Measurements from ENCODE around the gene CALN1.

CALN1 gene

DNA sequence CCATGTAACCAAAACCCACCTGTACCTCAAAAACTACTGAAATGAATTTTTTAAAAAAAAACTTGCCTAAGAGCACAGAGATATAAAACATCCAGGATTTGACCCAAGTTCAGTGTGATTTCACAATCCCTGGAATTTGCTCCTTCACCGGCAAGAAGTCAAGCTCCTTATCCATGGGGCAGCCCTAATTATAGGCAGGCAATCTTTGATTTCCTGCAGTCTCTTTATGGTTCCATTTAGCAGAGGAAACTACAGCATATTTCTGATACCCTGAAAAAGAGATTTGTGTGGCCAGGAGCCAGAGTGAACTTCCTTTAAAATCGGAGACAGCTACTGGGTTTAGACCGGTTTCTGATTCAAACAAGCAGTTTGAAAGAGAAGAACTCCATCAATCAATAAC is 154.1 kb downstream of the CALN1 start:
- TF ChIP-seq SIN3A (IDR thresholded peaks at IDR 0.05; ENCODE audit: borderline replicate concordance, insufficient read depth, low read length) = no peak
- TF ChIP-seq, protein P1, sequence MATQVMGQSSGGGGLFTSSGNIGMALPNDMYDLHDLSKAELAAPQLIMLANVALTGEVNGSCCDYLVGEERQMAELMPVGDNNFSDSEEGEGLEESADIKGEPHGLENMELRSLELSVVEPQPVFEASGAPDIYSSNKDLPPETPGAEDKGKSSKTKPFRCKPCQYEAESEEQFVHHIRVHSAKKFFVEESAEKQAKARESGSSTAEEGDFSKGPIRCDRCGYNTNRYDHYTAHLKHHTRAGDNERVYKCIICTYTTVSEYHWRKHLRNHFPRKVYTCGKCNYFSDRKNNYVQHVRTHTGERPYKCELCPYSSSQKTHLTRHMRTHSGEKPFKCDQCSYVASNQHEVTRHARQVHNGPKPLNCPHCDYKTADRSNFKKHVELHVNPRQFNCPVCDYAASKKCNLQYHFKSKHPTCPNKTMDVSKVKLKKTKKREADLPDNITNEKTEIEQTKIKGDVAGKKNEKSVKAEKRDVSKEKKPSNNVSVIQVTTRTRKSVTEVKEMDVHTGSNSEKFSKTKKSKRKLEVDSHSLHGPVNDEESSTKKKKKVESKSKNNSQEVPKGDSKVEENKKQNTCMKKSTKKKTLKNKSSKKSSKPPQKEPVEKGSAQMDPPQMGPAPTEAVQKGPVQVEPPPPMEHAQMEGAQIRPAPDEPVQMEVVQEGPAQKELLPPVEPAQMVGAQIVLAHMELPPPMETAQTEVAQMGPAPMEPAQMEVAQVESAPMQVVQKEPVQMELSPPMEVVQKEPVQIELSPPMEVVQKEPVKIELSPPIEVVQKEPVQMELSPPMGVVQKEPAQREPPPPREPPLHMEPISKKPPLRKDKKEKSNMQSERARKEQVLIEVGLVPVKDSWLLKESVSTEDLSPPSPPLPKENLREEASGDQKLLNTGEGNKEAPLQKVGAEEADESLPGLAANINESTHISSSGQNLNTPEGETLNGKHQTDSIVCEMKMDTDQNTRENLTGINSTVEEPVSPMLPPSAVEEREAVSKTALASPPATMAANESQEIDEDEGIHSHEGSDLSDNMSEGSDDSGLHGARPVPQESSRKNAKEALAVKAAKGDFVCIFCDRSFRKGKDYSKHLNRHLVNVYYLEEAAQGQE (IDR thresholded peaks at IDR 0.05; ENCODE audit: insufficient read depth in 1 of 2, low read depth in 2 of 2, low read length in 2 of 2) = no peak
- TF ChIP-seq FOXP2 (optimal IDR thresholded peaks at IDR 0.05; ENCODE audit: borderline replicate concordance, extremely low read depth, extremely low read length, insufficient read depth) = no peak

DNA sequence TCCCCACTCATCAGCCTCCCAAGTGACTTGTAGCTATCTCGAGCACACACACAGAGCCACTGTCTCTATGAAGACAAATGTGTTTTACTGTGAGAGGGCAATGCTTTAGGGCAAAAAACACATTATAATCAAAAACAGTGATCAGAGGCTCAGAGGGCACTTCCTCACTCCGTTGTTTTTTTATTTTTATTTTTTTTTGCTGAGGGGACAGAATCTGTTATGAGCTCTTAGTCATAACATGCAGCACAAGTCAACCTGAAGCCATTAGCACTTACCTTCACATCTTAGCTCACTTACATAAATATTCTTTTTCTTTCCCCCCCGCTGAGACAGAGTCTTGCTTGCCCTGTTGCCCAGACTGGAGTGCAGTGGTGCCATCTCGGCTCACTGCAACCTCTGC is 157.7 kb downstream of the CALN1 start:
- TF ChIP-seq POLR2AphosphoS5 (IDR thresholded peaks at IDR 0.05; ENCODE audit: low read depth, low read length) (no peak), SIN3A (IDR thresholded peaks at IDR 0.05; ENCODE audit: borderline replicate concordance, insufficient read depth, low read length) (no peak), FOXP2 (optimal IDR thresholded peaks at IDR 0.05; ENCODE audit: borderline replicate concordance, extremely low read depth, extremely low read length, insufficient read depth) (no peak), TAF1 (IDR thresholded peaks at IDR 0.05; ENCODE audit: borderline replicate concordance, insufficient read depth, low read length) (no peak)
- TF ChIP-seq, protein P1 (IDR thresholded peaks at IDR 0.05; ENCODE audit: insufficient read depth in 1 of 2, low read depth in 2 of 2, low read length in 2 of 2) = no peak

DNA sequence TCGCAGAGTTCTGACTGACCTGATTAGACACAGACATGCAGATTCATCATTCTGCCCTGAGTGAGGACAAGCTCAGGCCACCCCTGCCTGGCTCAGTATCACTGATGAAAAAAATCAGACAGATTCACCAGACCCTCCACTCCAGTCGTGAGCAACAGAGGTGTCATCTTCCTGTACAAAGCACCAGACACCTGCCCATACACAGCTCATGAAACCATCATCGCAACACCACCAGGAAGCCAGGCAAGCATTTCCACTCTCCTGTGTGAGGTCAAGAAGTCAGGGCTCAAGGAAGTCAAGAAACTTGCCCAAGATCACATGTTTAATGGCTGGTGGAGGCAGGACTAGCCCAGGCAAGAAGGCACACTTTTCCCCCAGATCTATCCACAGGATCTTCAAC is 163.0 kb downstream of the CALN1 start:
- TF ChIP-seq TAF1 (IDR thresholded peaks at IDR 0.05; ENCODE audit: borderline replicate concordance, insufficient read depth, low read length) = no peak
- no peak for TF ChIP-seq FOXP2 (optimal IDR thresholded peaks at IDR 0.05; ENCODE audit: borderline replicate concordance, extremely low read depth, extremely low read length, insufficient read depth)

DNA sequence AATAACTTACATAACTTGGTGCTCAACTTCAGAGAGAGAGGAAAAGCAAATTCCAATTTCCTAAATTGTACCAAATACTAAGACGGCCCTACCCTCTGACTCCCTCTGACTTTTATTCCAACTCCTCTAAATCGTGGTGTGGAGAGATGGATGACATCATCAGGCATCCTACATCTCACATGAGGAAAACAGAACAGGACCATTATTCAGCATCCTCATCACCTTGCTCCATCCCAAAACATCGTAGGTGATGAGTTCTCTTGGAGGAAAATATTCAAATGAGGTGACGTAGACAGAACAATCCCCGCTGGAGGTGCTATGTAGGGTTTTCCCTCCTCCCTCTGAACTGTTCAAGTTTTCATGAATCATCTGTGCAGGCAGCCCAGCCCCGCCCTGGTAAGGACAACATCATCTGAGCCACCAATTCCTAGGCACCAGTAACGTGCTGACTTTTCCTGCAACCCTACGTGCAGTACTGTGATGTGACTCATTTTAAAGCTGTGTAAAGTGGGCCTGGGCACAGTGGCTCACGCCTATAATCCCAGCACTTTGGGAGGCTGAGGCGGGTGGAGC is 167.2 kb downstream of the CALN1 start:
- no peak for TF ChIP-seq POLR2AphosphoS5 (IDR thresholded peaks at IDR 0.05; ENCODE audit: low read depth, low read length)

DNA sequence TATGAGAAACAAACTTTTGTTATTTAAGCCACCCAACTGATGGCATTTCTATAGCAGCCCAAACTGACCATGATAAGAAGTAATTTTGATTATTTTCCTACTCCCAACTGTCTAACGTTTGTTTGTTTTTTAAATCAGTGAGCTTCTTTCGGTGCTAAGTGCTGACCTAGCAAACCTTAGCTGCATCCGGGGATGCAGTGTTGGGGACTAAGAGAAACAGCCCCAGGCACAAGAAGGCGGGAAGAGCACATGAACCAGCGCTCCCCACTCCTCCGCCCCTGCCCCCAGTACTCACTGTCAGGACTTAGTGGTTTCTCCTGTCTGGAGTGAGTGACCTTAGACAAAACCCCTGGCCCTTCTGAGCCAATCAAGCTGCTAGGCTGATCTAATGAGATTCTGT is 168.8 kb downstream of the CALN1 start:
- no peak for TF ChIP-seq SIN3A (IDR thresholded peaks at IDR 0.05; ENCODE audit: borderline replicate concordance, insufficient read depth, low read length)
- TF ChIP-seq TAF1 (IDR thresholded peaks at IDR 0.05; ENCODE audit: borderline replicate concordance, insufficient read depth, low read length) = no peak
- TF ChIP-seq, protein P1 (IDR thresholded peaks at IDR 0.05; ENCODE audit: insufficient read depth in 1 of 2, low read depth in 2 of 2, low read length in 2 of 2) = no peak
- TF ChIP-seq FOXP2 (optimal IDR thresholded peaks at IDR 0.05; ENCODE audit: borderline replicate concordance, extremely low read depth, extremely low read length, insufficient read depth) = no peak
- TF ChIP-seq POLR2AphosphoS5 (IDR thresholded peaks at IDR 0.05; ENCODE audit: low read depth, low read length) = no peak

DNA sequence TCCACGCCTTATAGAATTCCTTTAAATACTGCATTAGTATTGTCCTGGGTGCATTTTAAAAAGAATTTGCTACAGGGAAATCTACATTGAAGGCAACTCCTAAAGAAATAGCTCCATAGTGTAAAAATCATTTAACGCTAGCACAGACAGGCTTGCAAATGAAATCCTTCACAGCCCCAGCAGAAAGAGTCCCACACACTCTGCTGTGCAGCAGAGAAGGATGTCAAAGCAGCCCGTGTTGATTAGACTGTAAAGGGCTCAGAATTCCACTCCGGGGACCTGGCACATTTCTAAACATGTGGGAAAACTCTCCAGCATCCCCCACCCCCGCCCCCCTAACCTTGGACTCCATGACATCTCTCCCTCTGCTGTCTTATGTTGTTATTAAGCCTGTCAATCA is 176.8 kb downstream of the CALN1 start:
- TF ChIP-seq, protein P1 (IDR thresholded peaks at IDR 0.05; ENCODE audit: insufficient read depth in 1 of 2, low read depth in 2 of 2, low read length in 2 of 2) = no peak
- TF ChIP-seq FOXP2 (optimal IDR thresholded peaks at IDR 0.05; ENCODE audit: borderline replicate concordance, extremely low read depth, extremely low read length, insufficient read depth) (no peak), POLR2AphosphoS5 (IDR thresholded peaks at IDR 0.05; ENCODE audit: low read depth, low read length) (no peak), SIN3A (IDR thresholded peaks at IDR 0.05; ENCODE audit: borderline replicate concordance, insufficient read depth, low read length) (no peak), TAF1 (IDR thresholded peaks at IDR 0.05; ENCODE audit: borderline replicate concordance, insufficient read depth, low read length) (no peak)
